ENCODE results near the gene ASS1.

The ASS1 gene

GRCh38 chr9:130430232-130430631 lies 14.5 kb upstream of the ASS1 start:
- CTCF ChIA-PET: no interaction called here
- Histone ChIP-seq H3K27ac (ENCODE audit: extremely low read depth, low read depth, low read length) (no peak overlapping the region), H3K4me1 (ENCODE audit: control insufficient read depth, insufficient read depth, low read length) (no peaks in the 10 kb centered on the region), H3K4me3 (ENCODE audit: low read depth, low read length) (no peak overlapping the region), H3K9me3 (ENCODE audit: control insufficient read depth, insufficient read depth, low read depth, low read length) (no peaks in the 10 kb centered on the region), H3K36me3 (ENCODE audit: control insufficient read depth in 2 of 2, insufficient read depth in 1 of 2, low read length in 2 of 2) (no peaks in the 10 kb centered on the region)
- TF ChIP-seq ZNF112 (tag by site-specific recombination; IDR thresholded peaks at IDR 0.05): no peak
- no peak for TF ChIP-seq ZBTB1 (tag by site-specific recombination; IDR thresholded peaks at IDR 0.05)
- no peak for TF ChIP-seq ZNF843 (tag by site-specific recombination; IDR thresholded peaks at IDR 0.05)
- TF ChIP-seq ZBTB10 (tag by site-specific recombination; IDR thresholded peaks at IDR 0.05): no peak
- TF ChIP-seq ZNF639 (tag by site-specific recombination; IDR thresholded peaks at IDR 0.05): no peak
- TF ChIP-seq ZNF433 (tag by site-specific recombination; IDR thresholded peaks at IDR 0.05; ENCODE audit: low read depth): no peak
- TF ChIP-seq ZNF514 (tag by site-specific recombination; IDR thresholded peaks at IDR 0.05): no peak
- no peak for TF ChIP-seq ZNF214 (tag by site-specific recombination; IDR thresholded peaks at IDR 0.05; ENCODE audit: borderline replicate concordance)
- no peak for TF ChIP-seq ZNF624 (tag by site-specific recombination; IDR thresholded peaks at IDR 0.05)
- TF ChIP-seq ZXDB (tag by site-specific recombination; IDR thresholded peaks at IDR 0.05): no peak
- no peak for TF ChIP-seq ZNF10 (tag by site-specific recombination; IDR thresholded peaks at IDR 0.05)
- no peak for TF ChIP-seq ATF2 (tag by site-specific recombination; IDR thresholded peaks at IDR 0.05; ENCODE audit: low read depth)
- TF ChIP-seq ZBTB49 (tag by site-specific recombination; IDR thresholded peaks at IDR 0.05; ENCODE audit: low read depth): no peak
- TF ChIP-seq TCF7L2 (IDR thresholded peaks at IDR 0.05; ENCODE audit: borderline replicate concordance, low read depth, low read length): no peak
- no peak for TF ChIP-seq PRDM2 (tag by site-specific recombination; IDR thresholded peaks at IDR 0.05; ENCODE audit: borderline replicate concordance)
- no peak for TF ChIP-seq ZNF223 (tag by site-specific recombination; IDR thresholded peaks at IDR 0.05)
- TF ChIP-seq YY1 (tag by site-specific recombination; IDR thresholded peaks at IDR 0.05): no peak
- no peak for TF ChIP-seq ZNF692 (tag by site-specific recombination; IDR thresholded peaks at IDR 0.05)
- POLR2A ChIA-PET: interaction anchor here (0.6 kb wide), 1 partner anchor 516 kb away, joined by 3 read pairs; no protein-coding TSS in a partner anchor
